Effector CD4-positive, alpha-beta T cell (primary cell): ENCODE results near the gene CCDC14.

Experiments used
- DNase-seq: peaks from one replicate; pipeline ENCODE4 v3.0.0-alpha.2; 2020

The CCDC14 gene

DNA sequence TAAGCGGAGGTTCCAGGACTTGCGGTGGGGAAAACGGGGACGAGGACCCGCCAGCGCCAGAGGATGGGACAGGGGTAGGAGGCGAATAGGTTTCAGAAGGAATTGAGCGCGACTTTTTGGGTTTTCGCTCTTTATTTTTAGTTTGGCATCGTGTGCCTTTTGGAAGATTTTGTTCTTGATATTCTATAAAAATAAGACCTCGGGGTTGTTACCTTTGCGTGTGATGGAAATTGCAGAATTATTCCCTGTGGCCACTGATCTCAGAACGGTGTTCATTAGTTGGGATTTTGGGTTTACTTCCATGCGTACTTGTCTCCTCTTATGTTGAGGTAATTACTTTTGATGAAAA lies 453 bp upstream of the CCDC14 start:
- no peak for DNase-seq

DNA sequence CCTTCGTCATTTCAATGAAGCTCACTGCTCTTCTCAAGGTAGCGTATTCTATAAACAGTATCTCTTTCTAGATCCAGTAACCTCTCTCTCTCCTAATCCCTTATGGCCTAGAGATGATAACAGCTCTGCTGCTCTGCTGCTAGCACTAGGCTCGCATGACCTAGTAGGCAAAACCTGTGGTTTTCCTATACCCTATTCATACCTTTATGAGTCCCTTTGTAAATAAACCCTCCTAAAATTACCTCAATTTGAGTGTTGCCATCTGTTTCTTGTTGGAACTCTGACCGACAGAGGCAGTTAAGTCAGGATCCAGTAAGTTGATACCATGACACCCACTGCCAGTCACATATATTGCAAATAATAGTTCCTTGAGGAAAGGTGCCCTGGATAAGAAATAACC lies 7.3 kb downstream of the CCDC14 start:
- no peak for DNase-seq

DNA sequence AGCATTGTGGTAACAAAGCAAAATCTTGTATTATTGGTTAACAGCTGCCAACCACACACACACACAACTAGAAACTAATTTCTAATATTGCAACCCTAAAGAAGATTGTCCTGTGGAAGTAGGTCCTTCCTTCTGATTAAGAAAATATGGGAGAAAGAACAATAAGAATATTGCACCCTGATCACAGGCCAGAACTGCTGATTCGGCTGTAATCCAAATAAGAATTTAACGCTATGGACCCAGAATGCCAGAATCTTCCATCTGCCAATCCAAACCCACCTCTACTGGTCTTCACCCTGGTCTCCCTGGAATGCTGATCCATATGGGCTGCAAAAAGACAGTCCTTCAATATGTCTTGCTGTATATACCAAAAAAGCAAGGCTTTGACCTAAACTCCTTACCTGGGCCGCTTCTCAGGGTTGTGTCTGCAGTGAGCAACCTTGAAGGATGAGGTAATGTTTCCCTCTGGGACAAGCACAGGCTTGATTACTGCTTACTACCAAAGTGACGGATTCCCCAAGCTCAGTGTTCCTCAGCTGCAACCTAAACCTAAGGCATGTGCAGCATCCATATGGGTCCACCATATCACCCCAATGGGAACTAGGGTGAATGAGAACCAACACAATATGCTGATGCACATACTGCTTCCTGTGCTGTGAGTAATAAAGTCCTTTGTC lies 8.0 kb downstream of the CCDC14 start:
- no peak for DNase-seq

DNA sequence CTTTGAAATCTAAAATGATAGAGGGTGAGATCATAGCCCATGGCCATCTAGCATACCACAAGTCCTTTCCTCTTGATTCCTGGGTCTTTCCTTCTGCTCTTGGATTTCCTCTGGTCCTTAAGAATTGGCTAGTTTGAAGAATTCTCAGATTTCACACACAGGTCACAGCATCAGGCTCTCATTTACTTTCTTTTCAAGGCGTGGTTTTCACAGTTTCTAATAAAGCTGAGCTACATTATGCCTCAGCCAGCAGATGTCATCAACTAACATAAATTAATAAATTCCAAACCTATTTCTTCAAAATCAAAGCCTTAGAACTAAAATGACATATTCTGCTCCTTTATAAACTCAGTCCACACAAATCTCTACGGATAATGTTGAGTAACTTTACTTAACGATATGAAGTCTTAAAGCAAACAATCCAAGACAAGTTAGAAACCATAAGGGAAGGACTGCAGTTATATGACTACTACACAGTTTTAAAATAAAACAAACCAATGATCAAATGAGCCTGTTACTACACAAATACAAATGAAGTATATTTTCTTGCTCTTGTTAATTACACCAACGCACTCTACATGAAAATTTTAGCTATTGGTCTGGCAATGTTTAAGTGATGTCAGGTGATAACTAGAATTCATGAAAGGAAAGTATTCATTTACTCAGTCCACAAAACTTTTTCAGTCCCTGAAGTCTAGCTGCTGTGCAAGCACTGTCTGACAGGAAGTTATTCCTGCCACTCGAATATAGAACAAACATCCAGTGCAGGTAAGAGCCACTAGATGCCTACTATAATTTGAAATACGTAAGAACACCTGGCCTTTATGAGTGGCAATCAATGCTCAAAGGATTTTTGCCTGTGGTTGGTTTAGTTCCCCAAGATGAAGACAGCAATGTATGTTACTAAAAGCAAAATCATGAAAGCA lies 9.2 kb downstream of the CCDC14 start:
- no peak for DNase-seq

DNA sequence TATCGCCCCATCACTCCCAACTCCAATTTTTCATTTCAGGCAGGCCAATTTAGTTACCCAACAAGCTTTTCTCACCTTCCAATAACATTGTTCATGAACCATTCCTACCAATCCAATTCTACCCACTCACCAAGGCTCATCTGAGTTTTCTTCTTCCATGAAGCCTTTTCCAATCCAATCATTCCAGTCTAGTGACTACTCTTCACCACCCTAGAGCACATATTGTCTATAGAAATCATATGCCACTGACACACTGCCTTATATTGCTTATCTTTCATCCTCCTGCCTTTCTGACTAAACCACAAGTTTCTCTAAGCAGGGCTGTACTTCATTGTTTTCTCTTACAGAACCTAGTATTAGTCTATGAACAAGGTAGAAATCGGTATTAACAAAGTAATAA lies 11.4 kb downstream of the CCDC14 start:
- DNase-seq, result no peak

DNA sequence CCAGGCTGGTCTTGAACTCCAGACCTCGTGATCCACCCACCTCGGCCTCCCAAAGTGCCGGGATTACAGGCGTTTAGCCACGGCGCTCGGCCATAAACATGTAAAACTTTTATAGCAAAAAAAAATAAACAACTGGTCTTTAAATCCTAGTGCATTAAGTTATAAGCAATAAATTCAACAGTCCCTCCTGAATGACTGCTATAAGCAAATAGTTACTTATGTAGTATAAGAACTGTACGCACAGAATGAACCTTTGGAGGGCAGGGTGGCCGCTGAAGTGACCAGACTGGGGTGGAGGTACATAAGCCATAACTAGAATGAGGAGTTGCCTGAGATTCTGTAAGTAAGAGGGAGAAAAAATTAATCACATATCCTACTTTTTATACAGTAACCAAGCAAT lies 12.6 kb downstream of the CCDC14 start:
- no peak for DNase-seq

DNA sequence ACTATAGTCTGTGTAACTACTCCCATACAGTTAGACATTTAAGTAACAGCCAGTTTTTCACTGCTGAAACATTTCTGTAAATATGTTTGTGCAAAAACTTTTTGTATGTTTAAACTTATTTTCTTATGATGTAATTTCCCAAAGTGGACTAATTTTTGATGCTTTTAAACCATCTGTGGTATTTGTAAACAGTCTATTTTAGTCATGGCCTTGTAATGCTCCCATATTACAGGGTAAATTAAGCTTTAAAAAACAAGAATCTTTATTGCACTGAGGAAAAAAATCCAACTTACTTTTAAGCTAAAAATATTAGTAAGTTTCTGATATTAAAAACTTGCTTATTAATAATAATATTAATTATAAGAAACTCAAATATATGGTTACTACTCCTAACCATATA lies 13.5 kb downstream of the CCDC14 start:
- no peak for DNase-seq

DNA sequence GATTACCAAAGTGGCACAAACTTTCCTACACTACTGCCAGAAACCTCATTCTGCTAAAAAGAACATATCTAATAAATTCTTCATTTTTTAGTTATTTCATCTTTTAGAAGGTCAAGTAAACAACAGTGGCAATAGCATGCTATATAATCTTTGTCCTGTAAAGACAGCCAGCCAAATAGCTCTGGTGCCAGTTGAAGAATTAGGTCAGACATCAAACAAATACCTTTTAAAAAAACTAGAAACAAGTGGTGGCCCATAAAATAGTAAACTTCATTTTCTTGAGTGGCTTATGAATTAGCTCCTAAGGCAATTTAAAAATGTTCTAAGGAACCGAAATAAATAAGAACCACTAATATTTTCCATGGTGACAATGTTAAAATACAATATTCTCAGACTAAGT lies 19.5 kb downstream of the CCDC14 start:
- DNase-seq, result no peak

DNA sequence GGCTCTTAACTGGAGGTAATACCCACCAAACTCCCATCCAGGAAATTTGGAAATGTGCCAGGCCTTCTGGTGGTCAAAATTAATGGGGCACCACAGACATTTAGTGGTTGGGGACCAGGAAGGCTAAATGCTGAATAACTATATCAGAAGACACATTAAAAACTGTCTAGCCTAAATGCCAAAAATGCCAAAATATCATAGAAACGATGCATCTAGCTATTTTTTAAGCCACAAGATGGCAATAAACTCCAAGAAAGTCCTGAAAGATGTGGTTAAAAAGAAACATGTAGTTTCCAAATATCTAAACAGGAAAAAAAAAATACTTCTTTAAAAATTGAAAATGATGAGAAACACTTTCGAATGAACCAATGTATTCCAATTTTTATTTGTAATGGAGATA lies 19.9 kb downstream of the CCDC14 start:
- no peak for DNase-seq

DNA sequence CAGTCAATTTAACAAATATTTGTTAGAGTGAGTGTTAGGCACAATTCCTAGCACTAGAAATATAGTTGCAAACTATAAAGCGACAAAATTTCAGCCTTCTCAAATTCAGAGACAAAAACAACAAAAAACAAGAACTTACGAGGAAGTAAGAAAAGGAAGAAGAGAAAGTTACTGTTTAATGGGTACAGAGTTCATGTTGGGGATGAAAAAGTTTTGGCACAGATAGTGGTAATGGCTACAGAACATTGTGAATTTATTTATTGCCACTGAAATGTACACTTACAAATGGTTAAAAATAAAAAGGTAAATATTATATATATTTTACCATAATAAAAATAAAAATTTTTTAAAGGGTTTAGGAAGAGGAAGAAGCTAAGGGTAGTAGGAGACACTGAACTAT lies 21.3 kb downstream of the CCDC14 start:
- no peak for DNase-seq

DNA sequence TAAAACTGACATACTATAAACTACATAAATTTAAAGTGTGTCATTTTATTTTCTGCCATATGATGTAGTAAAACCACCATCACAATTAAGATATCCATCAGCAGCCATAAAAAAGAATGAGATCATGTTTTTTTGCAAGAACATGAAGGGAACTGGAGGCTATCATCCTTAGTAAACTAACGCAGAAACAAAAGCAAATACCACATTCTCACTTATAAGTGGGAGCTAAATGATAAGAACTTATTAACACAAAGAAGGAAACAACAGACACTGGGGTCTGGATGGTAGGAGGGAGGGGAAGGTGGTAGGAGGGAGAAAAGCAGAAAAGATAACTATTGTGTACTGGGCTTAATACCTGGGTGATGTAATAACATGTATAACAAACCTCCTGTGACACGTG lies 24.6 kb downstream of the CCDC14 start:
- DNase-seq, result no peak

DNA sequence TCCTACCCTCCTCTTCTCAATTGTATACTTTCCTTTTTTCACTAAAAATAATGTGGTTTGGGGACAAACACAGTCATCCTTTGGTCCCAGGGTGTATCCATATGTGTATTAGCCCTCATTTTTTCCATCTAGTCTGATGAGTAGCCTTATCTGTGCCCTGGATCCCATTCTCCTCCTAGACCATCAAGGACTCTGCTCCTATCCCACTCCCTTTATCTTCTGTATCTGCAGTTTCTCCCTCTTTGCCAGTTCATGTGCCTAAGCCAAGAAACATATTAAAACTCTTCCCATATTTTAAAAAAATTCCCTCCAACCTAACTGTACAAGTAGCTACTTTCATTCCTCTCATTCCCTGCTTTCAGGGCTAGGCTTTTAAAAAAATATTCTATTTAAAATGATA lies 25.2 kb downstream of the CCDC14 start:
- DNase-seq, result no peak

DNA sequence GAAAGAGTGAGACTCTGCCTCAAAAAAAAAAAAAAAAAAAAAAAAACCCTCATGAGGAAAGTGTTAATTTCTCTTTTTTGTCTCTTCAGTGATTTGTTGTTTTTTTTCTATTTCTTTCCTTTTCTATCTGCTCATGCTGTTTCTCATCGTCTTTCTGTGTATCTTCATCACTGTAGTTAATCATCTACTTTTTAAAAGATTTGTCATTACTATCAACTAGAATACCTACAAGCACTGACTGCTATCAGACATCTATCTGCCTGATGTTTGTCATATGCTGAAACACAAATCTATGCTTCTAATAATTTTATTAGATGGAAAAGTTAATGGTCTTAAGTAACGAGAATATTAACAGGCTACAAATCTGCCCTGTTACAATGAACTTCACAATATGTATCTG lies 26.8 kb downstream of the CCDC14 start:
- no peak for DNase-seq

DNA sequence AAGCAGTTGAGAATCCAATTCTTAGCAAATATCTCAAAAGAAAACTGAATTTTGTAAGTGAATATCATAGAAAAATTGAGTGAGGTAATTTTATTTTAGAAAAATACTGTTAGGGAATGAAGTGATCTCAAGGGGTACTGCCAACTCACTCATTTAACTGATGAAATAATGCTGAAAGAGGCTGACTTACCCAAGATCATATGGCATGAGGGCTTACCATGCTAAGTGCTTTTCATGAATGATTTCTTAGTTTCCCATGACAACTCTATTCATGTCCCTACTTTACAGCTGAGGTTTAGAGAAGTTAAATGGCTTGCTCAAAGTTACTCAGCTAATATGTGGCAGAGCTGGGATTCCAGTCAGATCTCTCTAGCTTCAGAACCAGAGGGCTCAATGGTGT lies 30.6 kb downstream of the CCDC14 start:
- DNase-seq, result no peak

DNA sequence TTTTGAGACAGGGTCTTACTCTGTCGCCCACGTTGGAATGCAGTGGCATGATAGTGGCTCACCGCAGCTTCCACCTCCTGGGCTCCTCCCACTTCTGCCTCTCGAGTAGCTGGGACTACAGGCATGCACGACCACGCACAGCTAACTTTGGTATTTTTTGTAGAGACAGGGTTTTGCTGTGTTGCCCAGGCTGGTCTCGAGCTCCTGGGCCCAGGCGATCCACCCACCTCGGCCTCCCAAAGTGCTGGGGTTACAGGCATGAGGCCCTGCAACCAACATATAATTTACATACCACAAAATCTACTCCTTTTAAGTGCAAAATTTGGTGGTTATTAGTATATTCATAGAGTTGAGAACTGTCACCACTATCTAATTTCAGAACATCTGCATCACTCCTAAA lies 31.7 kb downstream of the CCDC14 start:
- no peak for DNase-seq

DNA sequence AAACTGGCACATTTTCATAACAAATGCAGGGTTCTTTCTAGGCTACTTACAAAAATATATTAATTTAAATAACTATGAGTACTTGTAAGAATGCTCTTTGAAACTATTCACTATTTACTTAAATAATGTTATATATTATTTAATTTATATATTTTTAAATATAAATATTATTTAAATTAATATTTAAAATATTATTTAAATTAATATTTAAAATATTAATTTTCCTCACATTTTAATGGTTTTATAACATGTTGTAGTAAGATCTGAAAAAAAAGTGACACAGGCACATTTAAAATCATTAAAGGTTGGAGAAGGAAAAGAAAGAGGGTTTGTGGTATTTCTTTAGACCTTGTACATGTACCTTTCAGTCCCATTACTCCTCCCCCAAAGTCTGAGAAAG lies 34.6 kb downstream of the CCDC14 start:
- no peak for DNase-seq

DNA sequence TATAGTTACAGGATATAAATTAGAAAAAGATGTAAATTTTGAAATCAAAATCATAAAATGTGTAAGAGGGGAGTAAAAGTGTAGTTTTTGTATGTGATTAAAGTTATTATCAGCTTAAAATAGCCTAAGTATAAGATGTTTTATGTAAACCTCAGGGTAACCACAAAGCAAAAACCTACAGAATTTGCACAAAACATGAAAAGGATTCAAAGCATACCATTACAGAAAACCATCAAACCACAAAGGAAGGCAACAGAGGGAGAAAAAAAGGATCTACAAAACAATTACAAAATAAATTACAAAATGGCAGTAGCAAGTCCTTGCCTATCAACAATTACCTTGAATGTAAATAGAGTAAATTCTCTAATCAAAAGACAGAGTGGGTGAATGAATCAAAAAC lies 40.2 kb downstream of the CCDC14 start:
- DNase-seq, result no peak

DNA sequence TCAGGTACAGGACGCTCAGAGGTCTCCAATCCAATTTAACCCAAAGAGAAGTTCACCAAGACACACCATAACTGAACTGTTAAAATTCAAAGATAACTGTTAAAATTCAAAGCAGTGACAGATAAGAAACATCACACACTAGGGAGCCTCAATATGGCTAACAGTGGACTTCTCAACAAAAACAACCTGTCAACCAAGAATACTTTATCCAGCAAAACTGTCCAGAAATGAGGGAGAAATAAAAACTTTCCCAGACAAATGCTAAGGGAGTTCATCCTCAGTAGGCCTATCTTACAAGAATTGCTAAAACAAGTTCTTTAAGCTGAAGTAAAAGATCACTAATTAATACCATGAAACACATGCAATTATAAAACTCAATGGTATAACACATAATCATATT lies 40.6 kb downstream of the CCDC14 start:
- no peak for DNase-seq

DNA sequence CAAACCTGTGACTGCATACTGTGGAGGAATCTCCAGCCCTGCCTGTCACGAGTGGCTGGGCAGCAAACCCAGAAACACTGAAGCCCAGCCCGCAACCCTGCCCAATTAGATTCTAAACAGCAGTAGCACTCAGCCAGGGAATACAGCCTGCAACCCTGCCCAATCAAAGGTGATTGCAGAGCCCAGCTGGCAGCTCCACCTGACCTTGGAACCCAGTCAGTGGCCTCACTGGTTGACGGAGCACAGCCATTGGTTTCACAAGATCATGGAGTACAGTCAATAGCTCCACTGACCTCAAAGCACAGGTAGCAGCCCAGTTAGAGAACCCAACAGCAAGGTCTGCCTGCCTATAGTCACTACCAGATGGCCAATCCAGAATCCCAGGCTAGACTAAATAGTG lies 41.7 kb downstream of the CCDC14 start:
- DNase-seq, result no peak

DNA sequence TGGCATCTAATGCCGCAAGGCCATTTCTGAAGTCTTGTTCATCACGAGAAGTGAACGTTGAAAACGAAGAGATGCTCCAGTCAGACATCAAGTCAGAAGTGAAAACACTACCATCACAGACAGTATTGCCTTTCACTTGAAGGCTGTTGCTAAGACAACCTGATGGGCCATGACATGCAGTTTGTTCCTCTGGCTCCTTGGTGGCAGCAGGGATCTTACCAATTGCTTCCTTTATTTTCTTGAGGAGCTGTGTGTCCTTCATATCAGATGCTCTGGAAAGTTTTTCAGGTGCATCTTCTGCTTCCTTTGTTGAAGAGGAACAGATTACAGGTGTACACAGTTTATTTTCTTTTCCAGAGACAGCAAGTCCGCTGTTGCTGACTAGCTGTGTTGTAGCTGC lies 46.2 kb downstream of the CCDC14 start:
- no peak for DNase-seq

DNA sequence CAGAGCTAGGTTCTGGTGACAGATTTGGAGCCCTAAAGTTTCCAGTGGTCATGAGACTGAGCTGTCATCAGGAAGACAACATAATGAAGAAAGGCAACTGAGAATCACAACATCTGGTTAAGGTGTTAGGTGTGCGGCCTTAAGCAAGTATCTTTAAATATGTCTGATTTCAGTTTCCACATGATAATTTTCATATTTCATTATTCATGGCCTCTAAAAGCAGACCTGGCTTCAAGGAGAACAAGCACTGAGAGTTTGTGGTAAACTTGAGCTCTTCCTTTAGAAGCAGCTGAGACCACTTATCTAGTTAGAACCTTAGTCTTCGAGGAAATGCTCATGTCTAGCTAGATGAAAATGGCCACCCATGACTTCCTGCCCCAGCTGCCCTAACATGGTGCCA lies 51.2 kb downstream of the CCDC14 start:
- no peak for DNase-seq

DNA sequence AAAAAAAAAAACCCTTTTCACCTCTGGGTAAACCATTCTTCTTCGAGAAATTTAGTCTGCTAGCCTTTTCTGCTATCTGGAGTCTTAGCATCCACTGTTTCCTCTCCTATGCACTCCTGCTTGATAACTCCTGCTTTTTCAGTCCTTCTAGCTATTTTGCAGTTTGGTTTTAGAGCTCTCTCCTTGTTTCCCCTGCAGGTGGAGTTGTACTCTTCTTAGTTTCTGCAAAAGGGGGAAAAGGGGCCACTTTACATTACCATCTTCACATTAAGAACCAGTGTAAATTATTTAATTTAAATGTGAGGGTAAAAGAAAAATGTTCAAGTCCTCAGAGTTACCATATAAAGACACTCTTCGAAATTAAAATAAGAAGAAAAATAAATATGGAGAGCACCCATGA lies 53.3 kb downstream of the CCDC14 start:
- DNase-seq, result no peak

DNA sequence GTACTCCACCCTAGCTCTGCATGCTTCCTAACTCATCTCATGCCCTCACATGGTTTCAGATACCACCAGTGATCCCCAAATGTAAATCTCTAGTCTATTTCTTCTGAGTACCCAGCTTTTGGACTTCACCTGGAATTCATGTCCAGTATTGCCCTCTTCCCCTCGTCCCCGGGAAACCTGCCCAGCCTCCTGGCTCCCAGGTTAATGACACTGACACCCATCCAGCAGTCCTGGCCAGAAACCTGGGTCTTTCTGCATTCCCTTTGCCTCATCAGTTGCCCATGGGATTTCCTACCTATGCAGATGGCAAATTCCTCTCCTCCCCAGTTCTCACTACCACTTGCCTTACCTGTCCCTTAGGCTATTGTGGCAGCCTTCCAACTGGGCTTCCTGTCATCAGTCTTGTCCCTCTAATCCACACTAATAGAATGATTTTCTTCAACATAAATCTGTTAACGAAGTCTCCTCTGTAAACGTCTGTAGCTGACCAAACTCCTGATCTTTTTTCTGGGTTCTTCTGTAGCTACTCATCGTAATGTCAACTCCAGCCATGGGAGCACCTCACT lies 61.6 kb downstream of the CCDC14 start:
- no peak for DNase-seq

DNA sequence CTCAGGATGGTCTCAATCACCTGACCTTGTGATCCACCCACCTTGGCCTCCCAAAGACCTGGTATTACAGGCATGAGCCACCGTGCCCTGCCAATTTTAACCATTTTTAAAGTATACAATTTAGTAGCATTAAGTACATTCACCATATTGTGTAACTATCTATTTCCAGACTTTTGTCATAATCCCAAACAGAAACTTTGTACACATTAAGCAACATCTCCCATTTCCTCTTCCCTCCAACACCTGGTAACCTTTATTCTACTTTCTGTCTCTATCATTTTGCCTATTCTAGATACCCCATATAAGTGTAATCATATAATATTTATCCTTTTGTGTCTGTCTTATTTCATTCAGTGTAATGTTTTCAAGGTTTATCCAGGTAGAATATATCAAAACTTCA lies 68.0 kb downstream of the CCDC14 start:
- DNase-seq, result no peak
